Skin epidermis (tissue), 12 donors: ENCODE measurements around the gene MT4.

Experiments used
- H3K27ac ChIP-seq, 21 experiments: fragments of 200-600 bp; sonication (generic) in 11 of 21; one replicate each; pipeline ENCODE4 v1.5.0; 2020; ENCODE audit warnings: mild to moderate bottlenecking in 3 of 21, inconsistent platforms in 2 of 21, moderate library complexity in 2 of 21
- H3K4me3 ChIP-seq, 7 experiments: fragments of 200-600 bp; sonication (generic) in 2 of 7; one replicate each; pipeline ENCODE4 v1.5.0; 2020; ENCODE audit warnings: inconsistent platforms in 2 of 7, mild to moderate bottlenecking in 2 of 7, moderate library complexity in 1 of 7

The MT4 gene

GRCh38 chr16:56616608-56617211 is 51.8 kb downstream of the MT4 start:
- peak overlapping the region in 8 of 21 experiments; percentile 0 to 67 (median 34) for H3K27ac ChIP-seq
- peak overlapping the region in 6 of 7 experiments; percentile 1 to 30 (median 22) for H3K4me3 ChIP-seq

GRCh38 chr16:56617212-56618085 is 52.6 kb downstream of the MT4 start:
- peak overlapping the region in 6 of 7 experiments; percentile 1 to 30 (median 22) for H3K4me3 ChIP-seq
- H3K27ac ChIP-seq, result peak overlapping the region in 9 of 21 experiments; percentile 0 to 67 (median 38)

GRCh38 chr16:56618138-56618537 is 53.3 kb downstream of the MT4 start:
- Histone ChIP-seq H3K27ac (no peak overlapping the region), H3K4me3 (no peak overlapping the region)
